Measurements from ENCODE around the gene AGXT.

GRCh38 chr2:240869109-240869955 is 708 bp downstream of the AGXT start:
- TF ChIP-seq CTCF (IDR thresholded peaks at IDR 0.05) (no peak), POLR2A (IDR thresholded peaks at IDR 0.05) (no peak)

Data from thyroid gland (tissue), 4 donors.